PC-3 (cell line): ENCODE data around the gene MYO16. TPM values are rescaled to one million over a fixed set of nuclear protein-coding genes. Genes with fewer than 3 reads are reported as not detected.

Experiments used
- ATAC-seq: fragments of 200-7000 bp; cut with Tn5 transposase; 2 replicates; pipeline ENCODE4 v1.9.1; 2020; ENCODE audit warnings: mild to moderate bottlenecking, moderate library complexity
- BruUV-seq: library from RNA; stranded (reverse); fragments of 400-500 nt; replicated peaks from 2 replicates; lab custom pipeline; 2021; lab: Mats Ljungman, UMichigan
- CTCF ChIA-PET: fragments of 300-600 bp; sonication (Branson Sonifier 250); formaldehyde crosslinking; loops from one replicate; lab custom pipeline; 2022; ENCODE audit warnings: antibody characterized with exemption; lab: Charles Lee
- POLR2A ChIA-PET: fragments of 300-600 bp; sonication (Branson Sonifier 250); formaldehyde crosslinking; loops from one replicate; lab custom pipeline; 2022; ENCODE audit warnings: antibody characterized with exemption; ENCODE audit not compliant: unreplicated experiment; lab: Charles Lee
- DNase-seq: peaks from one replicate; pipeline ENCODE4 v3.0.0-alpha.2; 2015
- H2AFZ ChIP-seq: fragments of 300-600 bp; sonication (generic); 2 replicates; pipeline ENCODE4 v1.6.0; 2016; ENCODE audit warnings: antibody characterized with exemption, low read length
- H3F3A ChIP-seq: fragments of 300-600 bp; sonication (generic); one replicate; pipeline ENCODE4 v1.6.0; 2017; ENCODE audit warnings: antibody characterized with exemption, low read length, control low read depth, mild to moderate bottlenecking; ENCODE audit not compliant: unreplicated experiment
- H3K27ac ChIP-seq: fragments of 300-600 bp; sonication (generic); 2 replicates; pipeline ENCODE4 v1.5.1; 2016; ENCODE audit warnings: mild to moderate bottlenecking, low read length
- H3K27me3 ChIP-seq: fragments of 300-600 bp; sonication (generic); 2 replicates; pipeline ENCODE4 v1.6.1; 2016; ENCODE audit warnings: low read length, mixed read lengths
- H3K36me3 ChIP-seq: fragments of 300-600 bp; sonication (generic); 2 replicates; pipeline ENCODE4 v1.6.1; 2016; ENCODE audit warnings: low read depth, mixed run types, low read length, mixed read lengths
- H3K4me1 ChIP-seq: fragments of 300-600 bp; sonication (generic); 2 replicates; pipeline ENCODE4 v1.5.1; 2016; ENCODE audit warnings: low read length; ENCODE audit not compliant: insufficient read depth
- H3K4me2 ChIP-seq: fragments of 300-600 bp; sonication (generic); 2 replicates; pipeline ENCODE4 v1.6.0; 2016; ENCODE audit warnings: low read length
- H3K4me3 ChIP-seq: fragments of 300-600 bp; sonication (generic); 2 replicates; pipeline ENCODE4 v1.5.1; 2016; ENCODE audit warnings: mild to moderate bottlenecking, low read length, mixed read lengths
- H3K79me2 ChIP-seq: fragments of 300-600 bp; sonication (generic); 2 replicates; pipeline ENCODE4 v1.6.1; 2017; ENCODE audit warnings: low read length, mixed read lengths
- H3K9ac ChIP-seq: fragments of 300-600 bp; sonication (generic); 2 replicates; pipeline ENCODE4 v1.6.0; 2016; ENCODE audit warnings: mild to moderate bottlenecking, low read length
- H3K9me2 ChIP-seq: fragments of 300-600 bp; sonication (generic); replicated peaks from 2 replicates; pipeline ENCODE4 v1.6.1; 2016; ENCODE audit warnings: mixed run types, low read length, mixed read lengths
- H3K9me3 ChIP-seq: fragments of 300-600 bp; sonication (generic); 2 replicates; pipeline ENCODE4 v1.6.1; 2016; ENCODE audit warnings: low read length, mixed read lengths
- H4K20me1 ChIP-seq: fragments of 300-600 bp; sonication (generic); 2 replicates; pipeline ENCODE4 v1.6.1; 2016; ENCODE audit warnings: low read length, mixed read lengths
- EZH2 ChIP-seq: fragments of 300-600 bp; sonication (generic); IDR thresholded peaks from one replicate; pipeline ENCODE4 v1.6.1; 2017; ENCODE audit warnings: antibody characterized with exemption, mild to moderate bottlenecking, low read length; ENCODE audit not compliant: unreplicated experiment
- EZH2phosphoT487 ChIP-seq: fragments of 300-600 bp; sonication (generic); IDR thresholded peaks from 2 replicates; pipeline ENCODE4 v1.6.1; 2018; ENCODE audit warnings: mild to moderate bottlenecking, antibody characterized with exemption, low read length, borderline replicate concordance
- intact Hi-C: fragments of 100-400 bp; cut with micrococcal nuclease; formaldehyde crosslinking; loops from 2 replicates; pipeline ENCODE4 v1.9.0; 2023
- total RNA-seq: library from RNA; depleted of rRNA; stranded (reverse); fragments of >200 nt; gene quantifications from 2 replicates; pipeline ENCODE4 v1.2.3, GENCODE V29; 2014
- TF ChIP-seq, protein P1 (sequence below): fragments of 300-600 bp; sonication (generic); conservative IDR thresholded peaks from 2 replicates; pipeline ENCODE4 v1.5.1; 2017; ENCODE audit warnings: antibody characterized with exemption, low read depth, mild to moderate bottlenecking, low read length

The MYO16 gene
- total RNA-seq, 1 experiment from 2014 or later, result not detected

GRCh38 chr13:108851660-108852059 is 222.2 kb downstream of the MYO16 start:
- ATAC-seq, result no peak
- Histone ChIP-seq H4K20me1 (no peaks in the 10 kb centered on the region), H3K4me2 (no peak overlapping the region), H2AFZ (no peak overlapping the region), H3K36me3 (no peaks in the 10 kb centered on the region), H3K9ac (no peak overlapping the region), H3K4me1 (no peaks in the 10 kb centered on the region), H3K79me2 (no peaks in the 10 kb centered on the region), H3K27ac (no peak overlapping the region), H3K9me3 (no peaks in the 10 kb centered on the region), H3K27me3 (peaks cover 38% of the 10 kb centered on the region), H3F3A (no peaks in the 10 kb centered on the region), H3K4me3 (no peak overlapping the region), H3K9me2 (no peaks in the 10 kb centered on the region)
- CTCF ChIA-PET, result no interaction called here
- intact Hi-C loops, result no loop called here
- no TSS peak for BruUV-seq
- POLR2A ChIA-PET, result no interaction called here
- TF ChIP-seq, protein P1, sequence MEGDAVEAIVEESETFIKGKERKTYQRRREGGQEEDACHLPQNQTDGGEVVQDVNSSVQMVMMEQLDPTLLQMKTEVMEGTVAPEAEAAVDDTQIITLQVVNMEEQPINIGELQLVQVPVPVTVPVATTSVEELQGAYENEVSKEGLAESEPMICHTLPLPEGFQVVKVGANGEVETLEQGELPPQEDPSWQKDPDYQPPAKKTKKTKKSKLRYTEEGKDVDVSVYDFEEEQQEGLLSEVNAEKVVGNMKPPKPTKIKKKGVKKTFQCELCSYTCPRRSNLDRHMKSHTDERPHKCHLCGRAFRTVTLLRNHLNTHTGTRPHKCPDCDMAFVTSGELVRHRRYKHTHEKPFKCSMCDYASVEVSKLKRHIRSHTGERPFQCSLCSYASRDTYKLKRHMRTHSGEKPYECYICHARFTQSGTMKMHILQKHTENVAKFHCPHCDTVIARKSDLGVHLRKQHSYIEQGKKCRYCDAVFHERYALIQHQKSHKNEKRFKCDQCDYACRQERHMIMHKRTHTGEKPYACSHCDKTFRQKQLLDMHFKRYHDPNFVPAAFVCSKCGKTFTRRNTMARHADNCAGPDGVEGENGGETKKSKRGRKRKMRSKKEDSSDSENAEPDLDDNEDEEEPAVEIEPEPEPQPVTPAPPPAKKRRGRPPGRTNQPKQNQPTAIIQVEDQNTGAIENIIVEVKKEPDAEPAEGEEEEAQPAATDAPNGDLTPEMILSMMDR, result no peak
- no peak for TF ChIP-seq EZH2phosphoT487
- TF ChIP-seq EZH2, result no peak
- no peak for DNase-seq

DNA sequence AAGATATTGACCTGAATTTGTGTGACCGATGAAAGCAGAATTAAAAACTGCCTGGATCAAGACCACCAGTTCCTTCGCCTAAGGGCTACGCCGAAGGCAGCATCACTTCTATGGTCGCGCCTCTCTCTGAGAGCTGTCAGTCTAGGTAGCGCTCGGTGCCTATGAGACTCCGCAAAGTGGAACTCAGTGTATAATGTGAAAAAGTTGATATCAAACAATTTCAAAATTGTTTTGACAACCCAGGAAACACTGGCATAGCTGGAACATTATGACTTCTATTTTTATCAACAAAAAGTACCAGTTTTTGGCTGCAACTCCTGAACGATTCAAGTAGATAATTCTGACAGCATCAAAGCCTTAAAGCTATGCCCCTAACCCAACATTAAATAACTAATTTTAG is 223.6 kb downstream of the MYO16 start:
- Histone ChIP-seq H3K4me3 (no peak overlapping the region), H3F3A (no peaks in the 10 kb centered on the region), H3K79me2 (no peaks in the 10 kb centered on the region), H3K27ac (no peak overlapping the region), H3K9me3 (no peaks in the 10 kb centered on the region), H3K4me1 (no peaks in the 10 kb centered on the region), H4K20me1 (no peaks in the 10 kb centered on the region), H3K4me2 (no peak overlapping the region), H3K36me3 (no peaks in the 10 kb centered on the region), H2AFZ (no peak overlapping the region), H3K9me2 (no peaks in the 10 kb centered on the region), H3K27me3 (peaks cover 40% of the 10 kb centered on the region), H3K9ac (no peak overlapping the region)
- intact Hi-C loops, result no loop called here
- DNase-seq, result no peak
- ATAC-seq, result no peak
- no peak for TF ChIP-seq EZH2phosphoT487
- no peak for TF ChIP-seq EZH2
- TF ChIP-seq, protein P1, result no peak
- CTCF ChIA-PET, result no interaction called here
- POLR2A ChIA-PET, result no interaction called here
- no TSS peak for BruUV-seq

- H3K36me3 ChIP-seq, result no peaks in the 10 kb centered on the region
- POLR2A ChIA-PET, result no interaction called here
- DNase-seq, result no peak
- no peaks in the 10 kb centered on the region for H3K79me2 ChIP-seq
- H3K4me2 ChIP-seq, result no peak overlapping the region
- H3K27me3 ChIP-seq, result peaks cover 31% of the 10 kb centered on the region
- no peaks in the 10 kb centered on the region for H4K20me1 ChIP-seq
- H3K9ac ChIP-seq, result no peak overlapping the region
- no peak overlapping the region for H3K4me3 ChIP-seq
- TF ChIP-seq EZH2 (no peak), EZH2phosphoT487 (no peak)
- TF ChIP-seq, protein P1, result no peak
- CTCF ChIA-PET, result interaction anchor here (0.6 kb wide), 1 partner anchor 124 kb away, joined by 3 read pairs; no protein-coding TSS in a partner anchor
- no peaks in the 10 kb centered on the region for H3K9me2 ChIP-seq
- H3K9me3 ChIP-seq, result no peaks in the 10 kb centered on the region
- no peaks in the 10 kb centered on the region for H3F3A ChIP-seq
- no peak for ATAC-seq
- H3K27ac ChIP-seq, result no peak overlapping the region
- BruUV-seq, result no TSS peak
- intact Hi-C loops, result no loop called here
- H3K4me1 ChIP-seq, result no peaks in the 10 kb centered on the region
- no peak overlapping the region for H2AFZ ChIP-seq
These were observed 226.5 kb downstream of the MYO16 start for GRCh38 chr13:108855737-108856387.
